Psoas muscle (tissue), 8 donors: ENCODE results near the gene OR10J1. TPM values are rescaled to one million over a fixed set of nuclear protein-coding genes. Genes with fewer than 3 reads are reported as not detected.

Source experiments
- ATAC-seq, 4 donors: fragments of 200-7000 bp; cut with Tn5 transposase; one replicate each; pipeline ENCODE4 v1.9.1; 2020; ENCODE audit warnings: moderate library complexity in 3 of 4, mild to moderate bottlenecking in 2 of 4
- DNase-seq, 2 donors: peaks; one replicate each; pipeline ENCODE4 v3.0.0-alpha.2; 2020
- H3K27ac ChIP-seq: fragments of 200-600 bp; one replicate; pipeline ENCODE4 v1.8.0; 2022
- H3K27me3 ChIP-seq, 3 donors: fragments of 200-600 bp in 1 of 3; one replicate each; pipeline versions ENCODE4 v1.6.1 to v1.8.0; 2013 to 2022; ENCODE audit warnings: low read length in 2 of 3, mild to moderate bottlenecking in 2 of 3, moderate library complexity in 1 of 3; ENCODE audit not compliant: insufficient read depth in 3 of 3
- H3K36me3 ChIP-seq, 2 donors: fragments of 200-600 bp in 1 of 2; one replicate each; pipeline versions ENCODE4 v1.6.1 to v1.8.0; 2013 to 2022; ENCODE audit warnings: low read depth in 1 of 2, mild to moderate bottlenecking in 1 of 2, moderate library complexity in 1 of 2; ENCODE audit not compliant: insufficient read depth in 1 of 2
- H3K4me1 ChIP-seq: fragments of 200-600 bp; one replicate; pipeline ENCODE4 v1.8.0; 2022
- H3K4me3 ChIP-seq: fragments of 200-600 bp; one replicate; pipeline ENCODE4 v1.8.0; 2022; ENCODE audit warnings: mild to moderate bottlenecking
- H3K9me3 ChIP-seq: fragments of 200-600 bp; one replicate; pipeline ENCODE4 v1.8.0; 2022
- WGBS, 3 donors: extraction: QIAGEN DNeasy Blood & Tissue Kit; methylation state at CpG; one replicate each; pipeline versions ENCODE4 v1.1.6 to v1.1.7; 2013; 5-methylcytosine and 5-hydroxymethylcytosine counted together
- intact Hi-C, 2 donors: fragments of 100-400 bp; cut with DNase I; formaldehyde crosslinking; loops; one replicate each; pipeline versions ENCODE4 v1.11.0 to v1.14.2; 2022
- polyA plus RNA-seq, 3 donors: library from polyadenylated mRNA; stranded (reverse); fragments of 200-250 nt; gene quantifications; one replicate each; pipeline ENCODE4 v1.2.3, GENCODE V29; 2013
- total RNA-seq, 4 donors: library from RNA; stranded (reverse); fragmentation: NEBNext Ultra II Directional in 2 of 4; extraction: Animal tissue kit (Norgen Biotek cat#: 25700) in 2 of 4; gene quantifications; one replicate each; pipeline versions ENCODE4 v1.2.1 to v1.2.4, GENCODE V29; 2021 to 2023
- TF ChIP-seq, protein P1 (sequence below): fragments of 200-600 bp; IDR thresholded peaks from one replicate; pipeline ENCODE4 v1.8.0; 2022; ENCODE audit warnings: antibody characterized with exemption
- donor health status: healthy with polysubstance abuse.
- donor health status: DM: no; HTN: no; CAD: no; lungs with moderate emphysema.
- donor health status: Bipolar disorder and iron deficiency.
- donor health status: healthy.
- donor health status: DM: yes; HTN: yes; CAD: no.
- donor health status: DM: no; HTN: no; CAD: no.
- donor health status: DM: no; HTN: no; CAD: no.
- donor health status: DM: yes; HTN: yes; CAD: no.

Gene OR10J1
- total and polyA plus RNA-seq, 7 donors = not detected

DNA sequence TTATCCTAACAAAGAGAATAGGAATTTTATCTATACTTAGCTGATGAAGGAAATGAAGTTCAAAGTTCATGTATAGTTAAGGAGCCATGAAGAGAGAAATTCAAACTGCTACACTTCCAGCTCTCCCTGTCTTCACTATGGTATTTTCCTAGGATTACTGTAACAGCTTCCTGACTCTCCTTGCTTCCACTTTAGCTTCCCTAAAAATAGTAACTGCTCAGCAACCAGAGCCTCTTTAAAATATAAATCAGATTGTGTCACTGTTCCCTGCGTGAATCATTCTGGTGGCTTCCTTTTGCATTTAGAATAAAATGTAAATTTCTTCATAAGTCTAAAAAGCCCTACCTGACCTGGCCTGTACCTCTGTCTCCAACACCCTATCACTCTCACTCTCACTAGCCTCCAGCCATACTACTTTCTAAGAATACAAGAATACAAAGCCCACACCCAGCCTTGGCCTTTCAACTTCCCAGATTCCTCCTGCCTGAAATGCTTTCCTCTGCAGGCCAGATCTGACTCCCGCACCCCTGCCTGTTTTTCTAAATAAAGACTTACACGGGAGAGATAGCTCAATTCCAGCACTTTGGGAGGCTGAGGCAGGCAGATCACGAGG is 30.5 kb downstream of the OR10J1 start:
- H3K27ac ChIP-seq = no peak overlapping the region

DNA sequence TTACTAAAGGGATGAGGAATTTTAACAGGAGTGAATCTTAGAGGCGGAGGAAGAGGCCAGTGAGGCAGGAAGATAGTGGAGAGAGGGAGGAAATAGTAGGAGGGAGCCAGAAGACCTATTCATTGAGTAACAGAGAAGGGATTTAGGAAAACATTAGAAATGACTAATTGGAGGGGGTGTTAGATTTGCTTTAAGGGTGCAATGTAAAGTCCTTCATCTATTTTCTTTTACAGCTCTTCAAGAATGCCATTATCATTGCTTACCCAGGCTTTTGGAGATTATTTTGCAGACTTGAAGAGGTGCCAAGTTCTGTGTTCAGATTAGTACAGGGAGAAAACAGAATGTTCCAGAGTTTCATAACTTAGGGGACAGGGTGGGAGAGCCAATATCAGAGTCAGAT is 33.8 kb downstream of the OR10J1 start:
- Histone ChIP-seq H3K9me3 (no peaks in the 10 kb centered on the region), H3K4me3 (no peak overlapping the region), H3K4me1 (no peaks in the 10 kb centered on the region), H3K27me3 (no peaks in the 10 kb centered on the region), H3K36me3 (no peaks in the 10 kb centered on the region), H3K27ac (no peak overlapping the region)
- TF ChIP-seq, protein P1, sequence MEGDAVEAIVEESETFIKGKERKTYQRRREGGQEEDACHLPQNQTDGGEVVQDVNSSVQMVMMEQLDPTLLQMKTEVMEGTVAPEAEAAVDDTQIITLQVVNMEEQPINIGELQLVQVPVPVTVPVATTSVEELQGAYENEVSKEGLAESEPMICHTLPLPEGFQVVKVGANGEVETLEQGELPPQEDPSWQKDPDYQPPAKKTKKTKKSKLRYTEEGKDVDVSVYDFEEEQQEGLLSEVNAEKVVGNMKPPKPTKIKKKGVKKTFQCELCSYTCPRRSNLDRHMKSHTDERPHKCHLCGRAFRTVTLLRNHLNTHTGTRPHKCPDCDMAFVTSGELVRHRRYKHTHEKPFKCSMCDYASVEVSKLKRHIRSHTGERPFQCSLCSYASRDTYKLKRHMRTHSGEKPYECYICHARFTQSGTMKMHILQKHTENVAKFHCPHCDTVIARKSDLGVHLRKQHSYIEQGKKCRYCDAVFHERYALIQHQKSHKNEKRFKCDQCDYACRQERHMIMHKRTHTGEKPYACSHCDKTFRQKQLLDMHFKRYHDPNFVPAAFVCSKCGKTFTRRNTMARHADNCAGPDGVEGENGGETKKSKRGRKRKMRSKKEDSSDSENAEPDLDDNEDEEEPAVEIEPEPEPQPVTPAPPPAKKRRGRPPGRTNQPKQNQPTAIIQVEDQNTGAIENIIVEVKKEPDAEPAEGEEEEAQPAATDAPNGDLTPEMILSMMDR = no peak
- WGBS, 3 donors = 52 to 54% (median 52%) methylated on average over 1 of the region's 1 CpG
- intact Hi-C loops = no loop called here
- no peak for DNase-seq
- no peak for ATAC-seq

More for the DNA sequence above, 30.5 kb downstream of the OR10J1 start:
- WGBS, 3 donors = 46 to 50% (median 49%) methylated on average over 4 of the region's 4 CpGs
- H3K27me3 ChIP-seq = no peaks in the 10 kb centered on the region
- H3K4me3 ChIP-seq = no peak overlapping the region
- ATAC-seq (no peak), DNase-seq (no peak)
- H3K36me3 ChIP-seq = no peaks in the 10 kb centered on the region
- TF ChIP-seq, protein P1 = no peak
- intact Hi-C loops = loop anchor here in 1 of 2 donors (5.0 kb wide), 1 partner anchor 353 kb away; no protein-coding TSS in a partner anchor
- no peaks in the 10 kb centered on the region for H3K9me3 ChIP-seq
- no peaks in the 10 kb centered on the region for H3K4me1 ChIP-seq

DNA sequence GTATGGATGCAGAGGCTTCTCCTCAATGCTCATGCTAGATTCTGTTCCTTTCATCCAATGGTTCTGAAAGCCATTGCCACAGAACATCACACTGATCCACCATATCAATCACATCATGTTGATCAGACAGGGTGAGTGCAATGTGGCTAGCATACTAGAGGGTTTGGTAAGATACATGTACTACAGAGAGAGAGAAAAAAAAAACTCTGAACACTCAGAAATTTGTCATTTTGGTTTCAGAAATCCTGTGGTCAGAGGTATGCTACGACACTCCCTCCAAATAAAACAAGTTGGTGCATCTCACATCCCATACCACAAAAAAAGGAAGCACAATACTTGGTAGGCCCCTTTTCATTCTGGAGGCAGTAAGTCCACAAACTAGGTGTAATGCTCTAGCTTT is 35.4 kb downstream of the OR10J1 start:
- H3K4me3 ChIP-seq = no peak overlapping the region
- no peaks in the 10 kb centered on the region for H3K27me3 ChIP-seq
- WGBS, 3 donors = 65 to 70% (median 65%) methylated on average over 1 of the region's 1 CpG
- intact Hi-C loops = no loop called here
- no peaks in the 10 kb centered on the region for H3K4me1 ChIP-seq
- ATAC-seq (no peak), DNase-seq (no peak)
- H3K36me3 ChIP-seq = no peaks in the 10 kb centered on the region
- TF ChIP-seq, protein P1 = no peak
- H3K27ac ChIP-seq = no peak overlapping the region
- no peaks in the 10 kb centered on the region for H3K9me3 ChIP-seq

DNA sequence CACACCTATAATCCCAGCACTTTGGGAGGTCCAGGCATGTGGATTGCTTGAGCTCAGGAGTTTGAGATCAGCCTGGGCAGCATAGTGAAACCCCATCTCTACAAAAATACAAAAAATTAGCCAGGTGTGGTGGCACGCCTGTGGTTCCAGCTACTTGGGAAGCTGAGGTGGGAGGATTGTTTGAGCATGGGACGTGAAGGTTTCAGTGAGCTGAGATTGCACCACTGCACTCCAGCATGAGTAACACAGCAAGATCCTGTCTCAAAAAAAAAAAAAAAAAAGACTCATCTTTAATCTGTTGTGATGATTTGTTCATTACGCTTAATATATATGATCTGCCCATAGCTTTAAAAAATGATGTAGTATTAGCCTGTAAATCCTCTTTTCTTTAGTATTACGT is 44.0 kb downstream of the OR10J1 start:
- no peak for DNase-seq
- Histone ChIP-seq H3K36me3 (no peaks in the 10 kb centered on the region), H3K4me1 (no peaks in the 10 kb centered on the region), H3K4me3 (no peak overlapping the region), H3K9me3 (no peaks in the 10 kb centered on the region), H3K27ac (no peak overlapping the region), H3K27me3 (no peaks in the 10 kb centered on the region)
- TF ChIP-seq, protein P1 = no peak
- 79 to 95% (median 92%) methylated on average over 4 of the region's 4 CpGs for WGBS, 3 donors
- no peak for ATAC-seq
- intact Hi-C loops = no loop called here

Other genes starting within 250 kb of the OR10J1 start
- gene ACKR1, start 234.8 kb upstream of the OR10J1 start, total RNA-seq = 10 to 100 TPM; 11.1 to 24.0 (median 15.1) TPM
- gene ACKR1, start 234.8 kb upstream of the OR10J1 start, polyA plus RNA-seq = 10 to 100 TPM; 11.8 to 21.2 (median 16.3) TPM
- under 1 TPM in 3 of 4 donors, not detected in 1; 0.28 to 0.71 (median 0.29) TPM for gene FCER1A, start 137.4 kb upstream of the OR10J1 start, total RNA-seq
- gene FCER1A, start 137.4 kb upstream of the OR10J1 start, polyA plus RNA-seq = under 1 TPM in 2 of 3 donors, not detected in 1; 0.07 to 0.27 TPM
- gene OR10J4, start 7.5 kb upstream of the OR10J1 start, total RNA-seq = not detected
- gene OR10J4, start 7.5 kb upstream of the OR10J1 start, polyA plus RNA-seq = not detected
- not detected for gene OR10J5, start 96.3 kb downstream of the OR10J1 start, total RNA-seq
- gene OR10J5, start 96.3 kb downstream of the OR10J1 start, polyA plus RNA-seq = not detected
- not detected for gene APCS, start 148.1 kb downstream of the OR10J1 start, total RNA-seq
- gene APCS, start 148.1 kb downstream of the OR10J1 start, polyA plus RNA-seq = not detected